ENCODE data around the gene FTCDNL1.

DNA sequence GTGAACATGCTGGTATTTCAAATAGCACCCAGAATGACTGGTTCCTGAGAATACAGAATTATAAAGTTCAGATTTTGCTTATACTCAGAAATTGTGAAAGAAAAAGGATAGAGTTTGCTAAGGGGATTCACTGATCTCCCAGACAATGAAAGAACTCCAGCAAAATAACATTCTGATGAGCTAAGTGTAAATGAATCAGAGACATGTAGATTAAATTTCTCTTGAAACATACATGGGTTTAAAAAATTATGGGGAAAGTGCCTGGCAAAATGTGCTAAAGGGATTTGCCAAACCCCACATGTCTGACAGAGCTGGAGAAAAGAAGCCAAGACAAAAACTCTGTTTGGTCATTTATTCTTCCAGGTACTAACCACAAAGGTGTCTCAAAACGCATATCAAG is 116.3 kb downstream of the FTCDNL1 start:
- TF ChIP-seq, protein P1, sequence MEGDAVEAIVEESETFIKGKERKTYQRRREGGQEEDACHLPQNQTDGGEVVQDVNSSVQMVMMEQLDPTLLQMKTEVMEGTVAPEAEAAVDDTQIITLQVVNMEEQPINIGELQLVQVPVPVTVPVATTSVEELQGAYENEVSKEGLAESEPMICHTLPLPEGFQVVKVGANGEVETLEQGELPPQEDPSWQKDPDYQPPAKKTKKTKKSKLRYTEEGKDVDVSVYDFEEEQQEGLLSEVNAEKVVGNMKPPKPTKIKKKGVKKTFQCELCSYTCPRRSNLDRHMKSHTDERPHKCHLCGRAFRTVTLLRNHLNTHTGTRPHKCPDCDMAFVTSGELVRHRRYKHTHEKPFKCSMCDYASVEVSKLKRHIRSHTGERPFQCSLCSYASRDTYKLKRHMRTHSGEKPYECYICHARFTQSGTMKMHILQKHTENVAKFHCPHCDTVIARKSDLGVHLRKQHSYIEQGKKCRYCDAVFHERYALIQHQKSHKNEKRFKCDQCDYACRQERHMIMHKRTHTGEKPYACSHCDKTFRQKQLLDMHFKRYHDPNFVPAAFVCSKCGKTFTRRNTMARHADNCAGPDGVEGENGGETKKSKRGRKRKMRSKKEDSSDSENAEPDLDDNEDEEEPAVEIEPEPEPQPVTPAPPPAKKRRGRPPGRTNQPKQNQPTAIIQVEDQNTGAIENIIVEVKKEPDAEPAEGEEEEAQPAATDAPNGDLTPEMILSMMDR (IDR thresholded peaks at IDR 0.05), result no peak
- no peak for TF ChIP-seq POLR2AphosphoS2 (conservative IDR thresholded peaks at IDR 0.05; ENCODE audit: low read length)
- TF ChIP-seq POLR2A (IDR thresholded peaks at IDR 0.05; ENCODE audit: low read length), result no peak
- no peak for TF ChIP-seq MAFK (IDR thresholded peaks at IDR 0.05; ENCODE audit: partially characterized antibody)
- no peak for TF ChIP-seq ZNF302 (CRISPR knock-in tag; IDR thresholded peaks at IDR 0.05)
- no peak for TF ChIP-seq EP300 (IDR thresholded peaks at IDR 0.05)

All from A549 (cell line).